ENCODE data around the gene PLA2G4E.

DNA sequence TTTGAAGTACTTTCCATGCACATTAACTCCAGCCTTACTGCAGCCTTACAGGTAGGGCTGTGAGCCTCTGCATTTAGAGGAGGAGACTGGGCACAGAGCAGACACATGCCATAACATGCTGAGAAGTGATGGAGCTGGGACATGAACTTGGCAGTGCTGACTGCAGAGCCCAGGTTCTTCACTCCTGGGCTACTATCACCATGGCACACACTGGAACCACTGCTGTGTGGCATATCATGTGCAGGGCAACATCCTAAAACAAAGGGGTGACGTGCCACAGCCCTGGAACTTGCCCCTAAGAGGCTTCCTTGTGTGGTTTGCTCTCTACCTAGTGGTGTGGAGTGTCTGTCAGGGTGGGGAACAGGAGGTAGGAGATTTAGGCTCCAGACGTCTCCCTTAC, 73.9 kb downstream of the PLA2G4E start:
- TF ChIP-seq, protein P1, sequence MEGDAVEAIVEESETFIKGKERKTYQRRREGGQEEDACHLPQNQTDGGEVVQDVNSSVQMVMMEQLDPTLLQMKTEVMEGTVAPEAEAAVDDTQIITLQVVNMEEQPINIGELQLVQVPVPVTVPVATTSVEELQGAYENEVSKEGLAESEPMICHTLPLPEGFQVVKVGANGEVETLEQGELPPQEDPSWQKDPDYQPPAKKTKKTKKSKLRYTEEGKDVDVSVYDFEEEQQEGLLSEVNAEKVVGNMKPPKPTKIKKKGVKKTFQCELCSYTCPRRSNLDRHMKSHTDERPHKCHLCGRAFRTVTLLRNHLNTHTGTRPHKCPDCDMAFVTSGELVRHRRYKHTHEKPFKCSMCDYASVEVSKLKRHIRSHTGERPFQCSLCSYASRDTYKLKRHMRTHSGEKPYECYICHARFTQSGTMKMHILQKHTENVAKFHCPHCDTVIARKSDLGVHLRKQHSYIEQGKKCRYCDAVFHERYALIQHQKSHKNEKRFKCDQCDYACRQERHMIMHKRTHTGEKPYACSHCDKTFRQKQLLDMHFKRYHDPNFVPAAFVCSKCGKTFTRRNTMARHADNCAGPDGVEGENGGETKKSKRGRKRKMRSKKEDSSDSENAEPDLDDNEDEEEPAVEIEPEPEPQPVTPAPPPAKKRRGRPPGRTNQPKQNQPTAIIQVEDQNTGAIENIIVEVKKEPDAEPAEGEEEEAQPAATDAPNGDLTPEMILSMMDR (IDR thresholded peaks at IDR 0.05), result no peak
- no peak for TF ChIP-seq POLR2AphosphoS5 (IDR thresholded peaks at IDR 0.05; ENCODE audit: low read depth, low read length)
- TF ChIP-seq, protein P2, sequence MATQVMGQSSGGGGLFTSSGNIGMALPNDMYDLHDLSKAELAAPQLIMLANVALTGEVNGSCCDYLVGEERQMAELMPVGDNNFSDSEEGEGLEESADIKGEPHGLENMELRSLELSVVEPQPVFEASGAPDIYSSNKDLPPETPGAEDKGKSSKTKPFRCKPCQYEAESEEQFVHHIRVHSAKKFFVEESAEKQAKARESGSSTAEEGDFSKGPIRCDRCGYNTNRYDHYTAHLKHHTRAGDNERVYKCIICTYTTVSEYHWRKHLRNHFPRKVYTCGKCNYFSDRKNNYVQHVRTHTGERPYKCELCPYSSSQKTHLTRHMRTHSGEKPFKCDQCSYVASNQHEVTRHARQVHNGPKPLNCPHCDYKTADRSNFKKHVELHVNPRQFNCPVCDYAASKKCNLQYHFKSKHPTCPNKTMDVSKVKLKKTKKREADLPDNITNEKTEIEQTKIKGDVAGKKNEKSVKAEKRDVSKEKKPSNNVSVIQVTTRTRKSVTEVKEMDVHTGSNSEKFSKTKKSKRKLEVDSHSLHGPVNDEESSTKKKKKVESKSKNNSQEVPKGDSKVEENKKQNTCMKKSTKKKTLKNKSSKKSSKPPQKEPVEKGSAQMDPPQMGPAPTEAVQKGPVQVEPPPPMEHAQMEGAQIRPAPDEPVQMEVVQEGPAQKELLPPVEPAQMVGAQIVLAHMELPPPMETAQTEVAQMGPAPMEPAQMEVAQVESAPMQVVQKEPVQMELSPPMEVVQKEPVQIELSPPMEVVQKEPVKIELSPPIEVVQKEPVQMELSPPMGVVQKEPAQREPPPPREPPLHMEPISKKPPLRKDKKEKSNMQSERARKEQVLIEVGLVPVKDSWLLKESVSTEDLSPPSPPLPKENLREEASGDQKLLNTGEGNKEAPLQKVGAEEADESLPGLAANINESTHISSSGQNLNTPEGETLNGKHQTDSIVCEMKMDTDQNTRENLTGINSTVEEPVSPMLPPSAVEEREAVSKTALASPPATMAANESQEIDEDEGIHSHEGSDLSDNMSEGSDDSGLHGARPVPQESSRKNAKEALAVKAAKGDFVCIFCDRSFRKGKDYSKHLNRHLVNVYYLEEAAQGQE (IDR thresholded peaks at IDR 0.05; ENCODE audit: insufficient read depth in 1 of 2, low read depth in 2 of 2, low read length in 1 of 2), result no peak
